HG02571 (cell line): Measurements from ENCODE around the gene SMTN.

Source experiments
- ATAC-seq: cut with Tn5 transposase; IDR thresholded peaks from one replicate; pipeline ENCODE4 v1.9.1; 2021; ENCODE audit warnings: mild to moderate bottlenecking, moderate library complexity; ENCODE audit not compliant: unreplicated experiment

Gene SMTN

GRCh38 chr22:31125521-31126117 lies 44.5 kb downstream of the SMTN start:
- no peak for ATAC-seq

DNA sequence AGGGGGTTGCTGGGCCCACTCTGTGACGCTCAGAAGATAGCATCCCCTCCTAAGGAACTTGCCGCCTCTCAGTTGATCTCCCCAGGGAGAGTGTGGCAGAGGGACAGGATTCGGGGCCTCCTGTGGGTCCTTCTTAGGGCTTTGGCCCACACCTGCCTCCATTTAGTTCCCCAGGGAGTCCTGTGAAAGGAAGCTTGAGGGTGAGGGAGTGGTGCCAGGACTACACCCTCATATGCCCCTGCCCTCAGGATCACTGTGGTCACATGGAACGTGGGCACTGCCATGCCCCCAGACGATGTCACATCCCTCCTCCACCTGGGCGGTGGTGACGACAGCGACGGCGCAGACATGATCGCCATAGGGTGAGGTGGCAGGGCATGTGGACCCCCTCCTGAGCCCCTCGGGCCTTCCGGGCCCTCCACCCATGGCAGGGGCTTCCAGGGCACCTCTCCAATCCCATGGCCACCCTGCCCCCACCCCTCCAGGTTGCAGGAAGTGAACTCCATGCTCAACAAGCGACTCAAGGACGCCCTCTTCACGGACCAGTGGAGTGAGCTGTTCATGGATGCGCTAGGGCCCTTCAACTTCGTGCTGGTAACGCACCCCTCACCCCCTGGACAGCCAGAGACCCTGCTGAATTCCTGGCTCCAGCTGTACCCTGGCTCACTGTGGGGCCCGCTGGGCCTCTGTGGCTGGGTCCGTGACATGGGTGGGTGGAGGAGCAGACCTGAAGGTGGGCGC lies 45.2 kb downstream of the SMTN start:
- no peak for ATAC-seq

DNA sequence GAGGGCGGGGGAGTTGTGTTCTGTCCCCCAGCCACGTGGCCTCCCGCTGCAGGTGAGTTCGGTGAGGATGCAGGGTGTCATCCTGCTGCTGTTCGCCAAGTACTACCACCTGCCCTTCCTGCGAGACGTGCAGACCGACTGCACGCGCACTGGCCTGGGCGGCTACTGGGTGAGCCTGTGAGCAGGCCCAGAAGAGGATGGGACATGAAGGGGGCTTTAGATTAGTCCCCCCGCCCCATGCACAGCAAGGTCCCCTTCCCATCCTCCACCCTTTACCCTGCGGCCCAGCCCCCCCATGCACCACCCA lies 45.7 kb downstream of the SMTN start:
- ATAC-seq = no peak

- ATAC-seq = no peak
Observed at GRCh38 chr22:31127181-31127772, 46.2 kb downstream of the SMTN start.

- ATAC-seq = no peak
Observed at GRCh38 chr22:31128156-31128555, 47.0 kb downstream of the SMTN start.

GRCh38 chr22:31130873-31131272 lies 49.8 kb downstream of the SMTN start:
- ATAC-seq = no peak

DNA sequence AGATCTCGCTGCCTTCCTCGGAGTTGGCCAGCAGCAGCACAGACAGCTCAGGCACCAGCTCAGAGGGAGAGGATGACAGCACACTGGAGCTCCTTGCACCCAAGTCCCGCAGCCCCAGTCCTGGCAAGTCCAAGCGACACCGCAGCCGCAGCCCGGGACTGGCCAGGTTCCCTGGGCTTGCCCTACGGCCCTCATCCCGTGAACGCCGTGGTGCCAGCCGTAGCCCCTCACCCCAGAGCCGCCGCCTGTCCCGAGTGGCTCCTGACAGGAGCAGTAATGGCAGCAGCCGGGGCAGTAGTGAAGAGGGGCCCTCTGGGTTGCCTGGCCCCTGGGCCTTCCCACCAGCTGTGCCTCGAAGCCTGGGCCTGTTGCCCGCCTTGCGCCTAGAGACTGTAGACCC lies 52.8 kb downstream of the SMTN start:
- ATAC-seq = no peak

- no peak for ATAC-seq
Observed at GRCh38 chr22:31134688-31135087, 53.6 kb downstream of the SMTN start.

DNA sequence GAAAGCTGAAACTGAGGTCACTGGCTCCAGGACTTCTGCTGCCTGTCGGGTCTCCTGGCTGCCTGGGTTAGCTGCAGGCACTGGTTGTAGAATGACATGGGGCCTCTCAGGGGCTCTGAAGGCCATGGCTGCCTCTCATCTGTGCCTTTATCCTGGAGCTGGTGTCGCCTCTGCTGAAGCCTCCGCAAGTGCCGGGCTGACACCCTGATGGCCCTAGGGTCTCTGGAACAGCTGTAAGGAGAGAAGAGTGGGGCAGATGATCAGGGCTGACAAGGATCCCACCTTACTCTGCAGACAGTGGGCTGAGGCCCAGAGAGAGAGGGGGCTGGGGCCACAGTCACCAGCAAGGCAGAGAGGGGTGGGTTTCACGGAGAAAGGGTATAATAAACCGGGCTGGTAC lies 54.6 kb downstream of the SMTN start:
- ATAC-seq = no peak

- no peak for ATAC-seq
Observed at GRCh38 chr22:31136155-31136554, 55.0 kb downstream of the SMTN start.

- ATAC-seq = no peak
Observed at GRCh38 chr22:31136711-31137110, 55.6 kb downstream of the SMTN start.

GRCh38 chr22:31137721-31138120 lies 56.6 kb downstream of the SMTN start:
- no peak for ATAC-seq

DNA sequence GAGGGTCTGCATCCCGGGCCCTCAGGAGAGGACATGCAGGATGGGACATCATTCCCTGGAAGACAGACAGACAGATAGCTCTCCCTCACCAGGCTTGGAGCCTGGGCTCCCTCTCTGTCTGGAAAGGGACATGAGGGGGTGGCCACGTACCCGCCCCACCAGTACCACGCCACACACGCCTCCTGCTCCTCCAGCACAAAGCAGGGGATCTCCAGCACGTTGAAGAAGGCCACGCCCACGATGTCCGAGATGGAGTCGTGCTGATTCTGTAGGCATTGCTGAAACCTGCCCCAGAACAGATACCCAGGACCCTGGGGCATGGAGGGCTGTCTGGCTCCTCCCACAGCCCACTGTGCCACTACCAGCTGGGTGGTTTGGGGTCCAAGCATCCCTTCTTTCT lies 57.0 kb downstream of the SMTN start:
- ATAC-seq = no peak

- ATAC-seq = no peak
Observed at GRCh38 chr22:31139066-31139465, 57.9 kb downstream of the SMTN start.

DNA sequence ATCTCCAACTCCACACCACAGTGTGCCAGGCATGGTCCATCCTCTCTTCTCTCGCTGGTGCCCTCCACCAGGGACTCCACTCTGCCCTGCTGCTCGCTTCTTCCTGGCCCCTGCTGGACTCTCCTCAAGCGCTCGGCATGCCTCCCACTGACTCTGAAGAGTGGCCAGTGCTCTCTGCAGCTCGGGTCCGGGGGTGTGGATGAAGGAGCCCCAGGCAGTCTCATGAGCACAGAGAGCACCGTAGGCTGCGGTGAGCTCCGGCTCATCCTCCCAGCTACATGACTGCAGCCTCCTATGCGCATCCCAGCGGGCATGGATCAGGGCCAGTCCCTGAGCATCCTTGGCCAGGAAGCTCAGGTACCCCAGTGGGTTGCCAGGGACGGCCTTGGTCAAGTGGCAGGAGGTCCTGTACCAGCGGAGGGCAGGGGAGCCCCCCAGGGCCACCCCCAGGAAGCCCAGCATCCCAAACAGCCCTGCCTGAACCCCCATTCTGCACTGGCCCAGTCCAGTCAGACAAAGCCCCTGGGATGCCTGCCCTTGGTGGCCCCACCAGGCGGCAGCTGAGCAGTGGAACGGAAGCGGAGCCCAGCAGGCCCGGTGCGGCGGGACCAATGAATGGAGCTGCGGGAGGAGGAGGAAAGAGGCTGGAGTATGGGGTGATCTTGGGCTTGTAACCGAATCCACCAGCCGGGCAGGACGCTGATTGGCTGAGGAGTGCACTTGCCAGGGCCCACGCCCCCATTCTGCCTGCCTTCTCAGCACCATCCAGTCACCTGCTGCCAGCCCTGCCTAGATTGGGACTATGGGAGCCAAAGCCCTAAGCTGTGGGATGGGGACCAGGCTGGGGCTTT lies 59.0 kb downstream of the SMTN start, which contains the start of gene PLA2G3:
Gene PLA2G3 (minus strand): TSS at position 643 of the 851 bp plus-strand sequence. CDS start 154 bp downstream, at position 489.
- no peak for ATAC-seq

DNA sequence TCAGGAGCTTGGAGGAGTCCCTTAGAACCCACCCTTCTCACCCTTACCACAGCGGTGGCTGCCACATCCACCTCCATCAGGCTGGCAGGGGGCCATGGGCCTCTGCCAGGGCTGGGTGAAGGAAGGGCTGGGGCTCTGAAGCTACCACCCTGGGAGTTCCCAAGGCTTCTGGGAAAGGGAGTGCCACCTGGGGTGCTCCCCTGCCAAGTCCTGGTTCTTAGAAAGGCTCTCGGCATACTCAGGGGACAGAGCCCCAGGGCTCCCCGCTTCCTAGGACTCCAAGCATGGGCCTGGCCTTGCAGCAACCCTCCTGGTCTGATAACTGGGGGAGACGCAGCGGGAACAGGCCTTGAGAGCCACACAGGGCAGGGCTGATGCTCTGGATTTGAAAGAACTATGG lies 59.6 kb downstream of the SMTN start:
- no peak for ATAC-seq

GRCh38 chr22:31141551-31141950 lies 60.4 kb downstream of the SMTN start:
- ATAC-seq = no peak

DNA sequence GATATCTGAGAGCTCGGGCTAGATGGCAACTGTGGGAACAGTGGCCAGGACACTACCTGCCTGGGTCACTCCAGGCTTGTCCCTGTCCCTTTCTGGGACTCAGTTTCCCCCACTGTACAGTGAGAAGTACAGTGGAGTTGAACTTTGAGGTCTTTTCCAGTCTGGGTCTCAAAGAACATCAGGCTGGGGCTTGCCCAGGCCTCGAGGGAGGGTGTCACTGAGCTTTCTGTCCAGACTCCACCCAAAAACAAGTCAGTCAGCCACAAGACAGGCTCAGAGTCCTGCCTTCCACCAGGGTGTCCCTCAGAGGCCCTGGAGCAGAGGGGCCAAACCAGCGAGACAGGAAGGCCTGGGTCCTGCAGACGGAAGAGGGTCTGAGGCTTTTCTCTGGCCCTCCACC lies 61.2 kb downstream of the SMTN start:
- no peak for ATAC-seq

DNA sequence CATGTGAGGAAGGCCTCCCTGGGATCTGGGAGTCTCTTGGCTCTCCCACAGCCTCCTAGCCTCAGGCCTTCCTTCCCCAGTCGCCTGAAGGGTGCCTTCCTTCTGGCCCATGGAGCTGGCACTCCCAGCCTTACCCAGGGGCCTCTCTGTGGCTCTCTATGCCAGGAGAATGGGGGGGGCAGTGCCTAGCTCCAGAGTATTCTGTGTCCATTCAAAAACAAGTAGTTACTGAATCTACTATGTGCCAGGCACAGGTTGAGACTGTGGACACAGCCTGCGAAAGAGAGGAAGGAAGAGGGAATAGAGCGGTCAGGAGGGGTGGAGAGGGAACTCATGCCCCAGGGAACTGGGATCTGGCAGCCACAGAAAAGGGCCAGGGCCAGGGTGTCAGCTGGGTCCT lies 61.9 kb downstream of the SMTN start:
- no peak for ATAC-seq

- no peak for ATAC-seq
Observed at GRCh38 chr22:31143537-31143936, 62.4 kb downstream of the SMTN start.

- no peak for ATAC-seq
Observed at GRCh38 chr22:31144223-31144622, 63.1 kb downstream of the SMTN start.

DNA sequence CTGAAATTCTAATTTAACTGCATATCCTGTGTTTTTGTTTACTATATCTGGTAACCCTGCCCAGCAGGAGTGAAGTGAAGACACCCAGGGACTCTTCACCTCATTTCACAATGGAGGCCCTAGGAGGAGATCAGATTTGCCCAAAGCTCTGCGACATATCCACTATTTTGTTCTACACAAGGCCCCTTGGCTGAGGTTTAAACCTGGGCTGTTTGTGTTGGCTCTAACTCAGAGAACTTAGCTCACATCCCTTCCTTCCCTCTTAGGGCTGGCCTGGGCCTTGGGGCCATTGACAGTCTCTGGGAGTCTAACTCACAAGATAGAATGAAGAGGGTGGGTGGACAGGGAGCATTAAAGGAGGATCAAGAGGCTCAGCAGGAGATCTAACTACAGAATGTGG lies 67.4 kb downstream of the SMTN start:
- no peak for ATAC-seq
